Esophagus muscularis mucosa (tissue), 4 donors: Measurements from ENCODE around the gene DNHD1. TPM values are rescaled to one million over a fixed set of nuclear protein-coding genes. Genes with fewer than 3 reads are reported as not detected.
A peak's percentile ranks its signal among the peaks of the same experiment; 100 is the strongest.

Source experiments
- DNase-seq: peaks from one replicate; pipeline ENCODE4 v3.0.0-alpha.2; 2017; ENCODE audit errors: extremely low spot score
- H3K27ac ChIP-seq, 4 donors: fragments of 200-600 bp; sonication (generic); replicated peaks in 1 of 4; 1 replicate in 3 of 4; 2 replicates in 1 of 4; pipeline ENCODE4 v1.5.1; 2016 to 2019; ENCODE audit warnings: mild to moderate bottlenecking in 1 of 4
- H3K27me3 ChIP-seq, 4 donors: fragments of 200-600 bp; sonication (generic); one replicate each; pipeline versions ENCODE4 v1.5.1 to v1.6.0; 2016 to 2019
- H3K36me3 ChIP-seq, 4 donors: fragments of 200-600 bp; sonication (generic); one replicate each; pipeline ENCODE4 v1.5.1; 2016 to 2019
- H3K4me1 ChIP-seq, 4 donors: fragments of 200-600 bp; sonication (generic); one replicate each; pipeline ENCODE4 v1.5.1; 2016 to 2019
- H3K4me3 ChIP-seq, 4 donors: fragments of 200-600 bp; sonication (generic); 1 replicate in 2 of 4; 2 replicates in 2 of 4; pipeline ENCODE4 v1.5.1; 2016 to 2019; ENCODE audit warnings: mild to moderate bottlenecking in 4 of 4, moderate library complexity in 1 of 4
- H3K9me3 ChIP-seq, 4 donors: fragments of 200-600 bp; sonication (generic); 1 replicate in 3 of 4; 2 replicates in 1 of 4; pipeline ENCODE4 v1.5.1; 2016 to 2019
- CTCF ChIP-seq, 3 experiments: fragments of 200-600 bp in 2 of 3; fragments of 450-650 bp in 1 of 3; sonication (generic) in 2 of 3; IDR thresholded peaks; one replicate each; pipeline ENCODE4 v1.5.1; 2017 to 2019; ENCODE audit warnings: antibody characterized with exemption in 3 of 3, mild to moderate bottlenecking in 2 of 3, moderate library complexity in 1 of 3
- EP300 ChIP-seq: sonication (generic); formaldehyde crosslinking; IDR thresholded peaks from one replicate; pipeline ENCODE4 v1.6.1; 2017; ENCODE audit warnings: antibody characterized with exemption
- POLR2A ChIP-seq: fragments of 450-650 bp; IDR thresholded peaks from one replicate; pipeline ENCODE4 v1.6.1; 2017; ENCODE audit warnings: antibody characterized with exemption, moderate library complexity, mild to moderate bottlenecking, low read depth
- POLR2AphosphoS5 ChIP-seq, 2 donors: sonication (generic); formaldehyde crosslinking; IDR thresholded peaks; one replicate each; pipeline ENCODE4 v1.6.1; 2017; ENCODE audit warnings: antibody characterized with exemption in 2 of 2
- WGBS: methylation state at CpG from one replicate; pipeline ENCODE4 v1.1.5; 2018; 5-methylcytosine and 5-hydroxymethylcytosine counted together
- intact Hi-C: fragments of 100-400 bp; cut with DNase I; formaldehyde crosslinking; loops from one replicate; pipeline ENCODE4 v1.15.1; 2023
- total RNA-seq, 4 donors: library from RNA; depleted of rRNA; stranded (reverse); fragments of >200 nt; gene quantifications; one replicate each; pipeline versions ENCODE4 v1.1.0 to v1.2.1, GENCODE V29; 2016

Gene DNHD1
- total RNA-seq, 4 donors from 2014 or later = 6.1 to 14.5 (median 7.0) TPM

- no peak for DNase-seq
- no peak overlapping the region for H3K4me3 ChIP-seq
- H3K27ac ChIP-seq = no peak overlapping the region
- no peaks in the 10 kb centered on the region for H3K27me3 ChIP-seq
- TF ChIP-seq EP300 = no peak
- TF ChIP-seq POLR2A = no peak
- no peak for TF ChIP-seq POLR2AphosphoS5 (IDR thresholded peaks at IDR 0.05)
- no peak for TF ChIP-seq CTCF (IDR thresholded peaks at IDR 0.05)
- no peaks in the 10 kb centered on the region for H3K9me3 ChIP-seq
- 82% methylated on average over 1 of the region's 1 CpG for WGBS
- H3K4me1 ChIP-seq = no peaks in the 10 kb centered on the region
- peaks cover 42 to 94% (median 72%) of the 10 kb centered on the region in 4 donors for H3K36me3 ChIP-seq
- intact Hi-C loops = no loop called here
Measured at GRCh38 chr11:6459099-6459450, 38.0 kb upstream of the DNHD1 start.

DNA sequence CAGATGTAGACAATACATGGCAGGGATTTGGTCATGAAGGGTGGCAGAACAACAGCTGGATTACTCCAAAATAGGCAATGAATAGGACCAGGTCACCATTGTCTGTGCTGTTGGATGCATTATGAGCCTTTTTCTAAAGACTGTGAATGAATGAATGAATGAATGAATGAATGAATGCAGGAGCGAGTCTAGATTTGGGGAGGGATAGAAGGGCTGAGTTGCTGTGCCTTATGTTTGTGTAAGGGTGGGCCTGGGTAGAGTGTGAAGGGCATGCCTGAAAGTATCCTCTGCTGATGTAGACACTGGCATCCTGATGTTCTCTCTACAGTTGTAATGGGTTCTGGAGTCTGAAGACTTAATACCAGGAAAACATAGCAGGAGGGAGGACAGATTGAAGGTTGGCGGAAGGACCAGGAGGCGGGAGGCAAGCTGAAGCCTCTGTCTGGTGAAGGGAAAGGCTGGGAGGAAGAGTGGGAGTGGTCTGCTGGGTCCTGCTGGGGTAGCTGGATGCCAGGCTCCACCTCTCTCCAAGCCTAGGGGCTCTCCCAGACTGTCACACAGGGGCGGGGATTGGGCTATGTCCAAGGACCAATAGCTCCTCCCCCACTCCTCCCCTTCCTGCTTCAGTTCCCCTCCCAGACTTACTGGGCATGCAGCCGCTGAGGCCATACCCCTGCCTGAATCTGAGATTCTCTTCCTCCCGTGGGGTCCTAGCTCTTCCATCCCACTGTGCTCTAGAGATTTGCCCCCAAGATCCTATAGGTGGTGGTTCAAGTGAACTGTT is 28.2 kb upstream of the DNHD1 start:
- TF ChIP-seq POLR2AphosphoS5 (IDR thresholded peaks at IDR 0.05) = peak; percentile 59 to 67
- TF ChIP-seq POLR2A = no peak
- Histone ChIP-seq H3K27ac (peak overlapping the region; percentile 47 to 72 (median 60)), H3K4me3 (no peak overlapping the region), H3K9me3 (no peaks in the 10 kb centered on the region), H3K36me3 (peaks cover 12 to 21% (median 16%) of the 10 kb centered on the region in 4 donors), H3K4me1 (peaks cover 8 to 42% (median 28%) of the 10 kb centered on the region in 4 donors), H3K27me3 (no peaks in the 10 kb centered on the region)
- WGBS = 27% methylated on average over 6 of the region's 6 CpGs
- intact Hi-C loops = no loop called here
- DNase-seq = peak; percentile 96

- peaks cover 7 to 14% (median 9%) of the 10 kb centered on the region in 4 donors for H3K36me3 ChIP-seq
- H3K27me3 ChIP-seq = no peaks in the 10 kb centered on the region
- peaks cover 8 to 46% (median 32%) of the 10 kb centered on the region in 4 donors for H3K4me1 ChIP-seq
- H3K9me3 ChIP-seq = no peaks in the 10 kb centered on the region
- TF ChIP-seq EP300 (no peak), CTCF (IDR thresholded peaks at IDR 0.05) (no peak), POLR2AphosphoS5 (IDR thresholded peaks at IDR 0.05) (no peak), POLR2A (no peak)
- H3K4me3 ChIP-seq = no peak overlapping the region
- WGBS = 100% methylated on average over 1 of the region's 1 CpG
- no peak for DNase-seq
- intact Hi-C loops = no loop called here
- H3K27ac ChIP-seq = peak overlapping the region; percentile 47 to 72 (median 60)
Measured at GRCh38 chr11:6469599-6469998, 27.5 kb upstream of the DNHD1 start.

- WGBS = no CpG with 5 or more reads among the region's 1 CpG
- H3K9me3 ChIP-seq = no peaks in the 10 kb centered on the region
- H3K27ac ChIP-seq = peak overlapping the region; percentile 90 to 95 (median 92)
- H3K36me3 ChIP-seq = peaks cover 9 to 19% (median 16%) of the 10 kb centered on the region in 4 donors
- DNase-seq = no peak
- H3K4me3 ChIP-seq = peak overlapping the region; percentile 81 to 94 (median 87)
- peaks cover 8 to 51% (median 38%) of the 10 kb centered on the region in 4 donors for H3K4me1 ChIP-seq
- no peaks in the 10 kb centered on the region for H3K27me3 ChIP-seq
- TF ChIP-seq POLR2AphosphoS5 (IDR thresholded peaks at IDR 0.05) (no peak), CTCF (IDR thresholded peaks at IDR 0.05) (no peak), EP300 (no peak), POLR2A (no peak)
- intact Hi-C loops = loop anchor here (10.0 kb wide), 1 partner anchor 132 kb away; the partner anchor contains the start of genes ILK and RRP8
Measured at GRCh38 chr11:6472934-6473333, 24.1 kb upstream of the DNHD1 start.
